ENCODE data around the gene ZNF628.

DNA sequence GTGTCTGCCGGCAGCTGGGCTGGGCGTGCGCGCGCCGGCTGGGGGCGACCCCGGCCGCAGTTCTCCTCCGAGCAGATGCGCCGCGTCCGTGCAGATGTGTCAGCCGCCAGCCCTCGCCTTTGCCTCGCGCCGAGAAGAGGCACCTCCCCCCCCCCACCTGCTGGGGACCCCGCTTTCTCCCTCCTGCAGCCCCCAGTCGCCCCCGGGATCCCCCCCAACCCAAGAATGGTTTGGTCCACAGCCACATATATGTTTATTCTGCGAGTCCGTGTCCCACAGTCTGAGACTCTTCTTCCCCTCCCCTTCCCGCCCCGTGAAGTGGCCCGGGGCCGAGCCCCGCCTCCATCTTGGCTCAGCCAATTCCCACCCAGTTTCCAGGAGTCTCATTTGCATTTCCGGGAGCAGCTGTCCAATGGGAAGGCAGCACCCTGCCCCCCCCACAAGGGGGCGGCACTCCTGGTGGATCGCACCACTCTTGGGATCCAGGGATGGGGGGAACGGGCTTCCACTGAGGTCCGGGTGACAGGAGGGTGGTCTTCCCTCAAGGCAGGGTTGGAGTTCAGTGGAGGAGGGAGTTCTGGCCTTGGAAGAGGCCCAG lies 23.6 kb upstream of the ZNF628 start:
- TF ChIP-seq EP300 (IDR thresholded peaks at IDR 0.05) (no peak), POLR2A (IDR thresholded peaks at IDR 0.05) (no peak), POLR2AphosphoS5 (IDR thresholded peaks at IDR 0.05) (no peak)
- TF ChIP-seq, protein P1, sequence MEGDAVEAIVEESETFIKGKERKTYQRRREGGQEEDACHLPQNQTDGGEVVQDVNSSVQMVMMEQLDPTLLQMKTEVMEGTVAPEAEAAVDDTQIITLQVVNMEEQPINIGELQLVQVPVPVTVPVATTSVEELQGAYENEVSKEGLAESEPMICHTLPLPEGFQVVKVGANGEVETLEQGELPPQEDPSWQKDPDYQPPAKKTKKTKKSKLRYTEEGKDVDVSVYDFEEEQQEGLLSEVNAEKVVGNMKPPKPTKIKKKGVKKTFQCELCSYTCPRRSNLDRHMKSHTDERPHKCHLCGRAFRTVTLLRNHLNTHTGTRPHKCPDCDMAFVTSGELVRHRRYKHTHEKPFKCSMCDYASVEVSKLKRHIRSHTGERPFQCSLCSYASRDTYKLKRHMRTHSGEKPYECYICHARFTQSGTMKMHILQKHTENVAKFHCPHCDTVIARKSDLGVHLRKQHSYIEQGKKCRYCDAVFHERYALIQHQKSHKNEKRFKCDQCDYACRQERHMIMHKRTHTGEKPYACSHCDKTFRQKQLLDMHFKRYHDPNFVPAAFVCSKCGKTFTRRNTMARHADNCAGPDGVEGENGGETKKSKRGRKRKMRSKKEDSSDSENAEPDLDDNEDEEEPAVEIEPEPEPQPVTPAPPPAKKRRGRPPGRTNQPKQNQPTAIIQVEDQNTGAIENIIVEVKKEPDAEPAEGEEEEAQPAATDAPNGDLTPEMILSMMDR (IDR thresholded peaks at IDR 0.05) = no peak

Measured in gastroesophageal sphincter (tissue), 3 donors.